C1 segment of cervical spinal cord (tissue), 14 donors: ENCODE data around the gene ACTL7B.
"Not testable (repeated sequence)": the region's sequence is repeated elsewhere in the genome, so short reads cannot be mapped to it uniquely, and the experiment has no call there.

Experiments used
- DNase-seq, 14 donors: peaks; one replicate each; lab custom pipeline; 2025; lab: John Stamatoyannopoulos, UW

Gene ACTL7B, protein sequence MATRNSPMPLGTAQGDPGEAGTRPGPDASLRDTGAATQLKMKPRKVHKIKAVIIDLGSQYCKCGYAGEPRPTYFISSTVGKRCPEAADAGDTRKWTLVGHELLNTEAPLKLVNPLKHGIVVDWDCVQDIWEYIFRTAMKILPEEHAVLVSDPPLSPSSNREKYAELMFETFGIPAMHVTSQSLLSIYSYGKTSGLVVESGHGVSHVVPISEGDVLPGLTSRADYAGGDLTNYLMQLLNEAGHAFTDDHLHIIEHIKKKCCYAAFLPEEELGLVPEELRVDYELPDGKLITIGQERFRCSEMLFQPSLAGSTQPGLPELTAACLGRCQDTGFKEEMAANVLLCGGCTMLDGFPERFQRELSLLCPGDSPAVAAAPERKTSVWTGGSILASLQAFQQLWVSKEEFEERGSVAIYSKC

DNA sequence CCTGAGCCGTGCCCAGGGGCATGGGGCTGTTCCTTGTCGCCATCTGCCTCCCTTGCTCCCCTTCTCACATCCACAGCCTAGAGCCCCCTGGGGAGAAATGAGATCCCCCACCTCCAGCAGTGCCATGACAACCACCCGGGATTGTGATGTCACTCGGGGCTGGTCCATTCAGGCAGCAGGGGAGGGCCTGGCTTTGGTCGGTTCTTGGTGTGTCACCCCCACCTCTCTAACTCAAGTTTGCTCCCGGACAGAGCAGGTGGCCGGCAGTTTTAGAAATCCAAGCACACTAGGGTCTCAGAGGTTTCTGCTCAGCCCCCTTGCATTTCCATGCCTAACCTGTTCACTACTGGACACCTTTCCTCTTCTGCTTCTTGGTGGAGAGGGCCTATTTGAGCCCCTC is at the start of gene ACTL7B:
ACTL7B (minus strand) TSS at position 99 of the 400 bp plus-strand sequence; CDS start at position 43, 56 bp downstream.
- DNase-seq, result no peak

- no peak for DNase-seq
Measured at GRCh38 chr9:108905494-108905893, 49.7 kb upstream of the ACTL7B start.

DNA sequence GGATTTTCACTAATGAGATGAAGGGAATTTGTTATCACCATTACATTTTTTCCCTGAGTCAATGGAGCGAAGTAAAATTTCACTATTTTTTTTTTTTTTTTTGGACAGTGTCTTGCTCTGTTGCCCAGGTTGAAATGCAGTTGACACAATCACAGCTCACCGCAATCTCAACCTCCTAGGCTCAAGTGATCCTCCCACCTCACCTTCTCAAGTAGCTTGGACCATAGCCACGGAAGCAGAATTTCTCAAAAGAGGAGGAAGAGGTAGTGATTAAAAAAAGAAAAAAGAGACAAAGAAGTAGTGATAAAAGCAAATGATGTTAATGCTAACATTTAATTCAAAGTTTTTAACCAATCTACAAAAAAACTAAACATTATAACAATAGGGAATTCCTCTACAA is 48.4 kb upstream of the ACTL7B start:
- no peak for DNase-seq

GRCh38 chr9:108903420-108904103 is 47.8 kb upstream of the ACTL7B start:
- no peak for DNase-seq

DNA sequence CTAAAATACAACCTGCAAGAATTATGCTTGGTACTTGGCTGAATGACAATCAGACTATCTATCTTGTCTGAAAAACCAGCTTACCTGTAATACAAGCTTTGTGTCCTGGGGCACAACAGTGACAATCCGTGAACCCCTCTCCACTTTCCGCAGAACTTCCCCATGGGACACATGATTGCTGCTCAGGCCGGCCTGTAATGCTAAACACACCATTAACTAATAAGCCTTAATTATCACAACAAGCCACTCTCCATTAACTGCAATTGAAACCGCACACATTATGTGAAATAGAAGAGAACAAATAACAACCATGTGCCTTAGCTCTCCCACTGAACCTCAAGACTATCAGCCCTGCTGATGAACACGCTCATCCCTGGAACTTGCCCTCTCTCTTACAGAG is 44.4 kb upstream of the ACTL7B start:
- no peak for DNase-seq

GRCh38 chr9:108899023-108899695 is 43.4 kb upstream of the ACTL7B start:
- DNase-seq, result not testable (repeated sequence)

GRCh38 chr9:108897324-108898096 is 41.7 kb upstream of the ACTL7B start:
- no peak for DNase-seq

DNA sequence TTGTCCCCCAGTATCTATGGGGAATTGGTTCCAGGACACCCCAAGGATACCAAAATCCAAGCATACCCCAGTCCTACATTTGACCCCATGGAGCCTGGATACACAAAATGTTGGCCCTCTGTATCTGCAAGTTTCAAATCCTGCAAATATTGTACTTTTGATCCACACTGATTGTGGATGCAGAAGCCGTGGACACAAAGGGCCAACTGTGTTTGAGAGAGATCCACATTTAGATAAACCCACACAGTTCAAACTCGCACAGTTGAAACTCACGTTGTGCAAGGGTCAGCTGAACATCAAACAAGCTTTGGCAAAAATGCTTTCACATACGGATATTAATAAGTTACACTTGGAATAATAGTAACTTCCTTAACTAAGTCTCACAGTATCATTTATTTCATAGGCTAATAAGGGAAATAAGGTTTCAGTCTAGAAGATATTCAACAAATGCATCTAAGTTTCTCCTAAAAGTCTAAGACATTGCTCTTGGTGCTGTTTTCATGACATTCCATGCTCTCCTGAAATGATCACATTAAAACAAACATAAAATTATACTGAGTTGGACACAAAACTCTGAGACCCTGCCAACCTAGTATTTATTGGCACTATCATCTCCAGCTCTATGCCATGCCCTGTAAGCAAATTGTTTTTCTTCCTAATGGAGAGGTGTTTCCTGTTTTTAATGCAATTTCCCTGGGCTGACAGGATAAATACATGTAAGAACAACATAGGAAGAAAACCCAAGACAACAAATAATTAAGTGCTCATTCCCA is 38.6 kb upstream of the ACTL7B start:
- DNase-seq, result peak in 1 of 14 donors; percentile 1

DNA sequence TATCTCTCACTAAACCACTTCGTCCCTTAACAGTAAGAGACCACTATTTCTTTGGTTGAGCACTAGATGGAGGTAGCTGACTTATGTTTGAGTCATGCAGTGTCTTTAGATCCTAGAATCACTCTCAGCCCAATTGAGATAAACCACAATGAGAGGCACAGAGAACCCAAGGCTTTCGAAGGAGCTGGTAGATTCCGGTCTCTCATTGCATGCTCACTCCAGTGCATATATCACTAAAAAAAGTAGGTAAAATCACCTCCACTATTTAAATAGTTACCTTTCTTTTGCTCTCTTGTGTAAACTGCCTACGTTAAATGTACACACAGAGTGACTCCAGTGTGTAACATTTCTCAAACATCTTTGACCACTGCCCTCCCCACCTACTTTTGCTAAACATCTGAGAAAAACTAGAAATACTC is 33.9 kb upstream of the ACTL7B start:
- DNase-seq, result no peak

DNA sequence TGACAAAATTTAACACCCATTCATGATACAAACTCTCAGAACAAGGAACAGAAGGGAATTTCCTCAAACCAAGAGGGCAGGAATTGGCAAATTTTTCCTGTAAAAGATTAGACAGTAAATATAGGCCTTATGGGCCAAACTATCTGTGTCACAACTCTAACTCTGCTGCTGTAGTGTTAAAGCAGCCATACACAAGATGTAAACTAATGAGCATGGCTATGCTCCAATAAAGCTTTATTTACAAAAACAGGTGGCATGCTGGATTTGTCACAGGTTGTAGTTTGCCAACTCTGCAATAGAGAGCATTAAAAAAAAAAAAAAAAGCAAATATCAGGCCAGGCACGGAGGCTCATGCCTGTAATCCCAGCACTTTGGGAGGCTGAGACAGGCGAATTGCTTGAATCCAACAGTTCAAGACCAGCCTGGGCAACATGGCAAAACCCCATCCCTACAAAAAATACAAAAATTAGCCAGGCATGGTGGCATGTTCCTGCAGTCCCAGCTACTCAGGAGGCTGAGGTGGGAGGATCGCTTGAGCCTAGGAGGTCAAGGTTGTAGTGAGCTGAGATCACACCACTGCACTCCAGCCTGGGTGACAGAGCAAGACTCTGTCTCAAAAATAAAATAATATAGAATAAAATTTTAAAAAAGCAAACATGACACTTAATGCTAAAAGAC is 30.9 kb upstream of the ACTL7B start:
- DNase-seq, result not testable (repeated sequence)

- no peak for DNase-seq
Measured at GRCh38 chr9:108885643-108886348, 30.0 kb upstream of the ACTL7B start.

DNA sequence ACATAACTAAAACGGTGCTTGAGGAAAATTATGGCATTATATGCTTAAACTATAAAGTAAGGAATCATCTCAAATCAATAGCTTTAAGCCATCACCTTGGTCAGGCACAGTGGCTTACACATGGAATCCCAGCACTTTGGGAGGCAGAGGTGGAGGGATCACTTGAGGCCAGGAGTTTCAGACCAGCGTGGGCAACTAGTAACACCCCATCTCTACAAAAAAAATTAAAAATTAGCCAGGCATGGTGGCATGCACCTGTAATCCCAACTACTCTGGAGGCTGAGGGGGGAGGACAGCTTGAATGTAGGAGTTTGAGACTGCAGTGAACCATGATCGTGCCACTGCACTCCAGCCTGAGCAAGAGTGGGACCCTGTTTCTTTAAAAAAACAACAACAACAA is 28.9 kb upstream of the ACTL7B start:
- no peak for DNase-seq

DNA sequence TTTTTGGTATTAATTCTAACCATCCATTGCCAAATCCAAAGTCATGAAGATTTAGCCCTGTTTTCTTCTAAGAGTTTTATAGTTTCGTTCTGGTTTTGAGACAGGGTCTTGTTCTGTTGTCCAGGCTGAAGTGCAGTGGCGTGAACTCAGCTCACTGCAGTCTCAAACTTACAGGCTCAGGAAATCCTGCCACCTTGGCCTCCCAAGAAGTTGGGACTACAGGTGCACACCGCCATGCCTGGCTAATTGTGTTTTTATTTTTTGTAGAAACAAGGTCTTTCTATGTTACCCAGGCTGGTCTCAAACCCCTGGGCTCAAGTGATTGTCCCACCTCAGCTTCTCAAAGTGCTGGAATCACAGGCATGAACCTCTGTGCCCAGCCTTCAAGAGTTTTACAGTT is 27.3 kb upstream of the ACTL7B start:
- no peak for DNase-seq

- DNase-seq, result no peak
Measured at GRCh38 chr9:108882052-108882888, 26.5 kb upstream of the ACTL7B start.

GRCh38 chr9:108880738-108881316 is 25.0 kb upstream of the ACTL7B start:
- DNase-seq, result no peak

GRCh38 chr9:108877524-108877923 is 21.7 kb upstream of the ACTL7B start:
- no peak for DNase-seq

- DNase-seq, result no peak
Measured at GRCh38 chr9:108876425-108876824, 20.6 kb upstream of the ACTL7B start.

- DNase-seq, result no peak
Measured at GRCh38 chr9:108874058-108874788, 18.4 kb upstream of the ACTL7B start.
